Sigmoid colon (tissue), 7 donors: ENCODE results near the gene ZNF563. TPM values are rescaled to one million over a fixed set of nuclear protein-coding genes. Genes with fewer than 3 reads are reported as not detected.

Source experiments
- DNase-seq: peaks from one replicate; pipeline ENCODE4 v3.0.0-alpha.2; 2019
- H3K27ac ChIP-seq, 4 donors: fragments of 200-600 bp; sonication (generic); one replicate each; pipeline ENCODE4 v1.5.1; 2016 to 2019; ENCODE audit warnings: mild to moderate bottlenecking in 1 of 4
- H3K27me3 ChIP-seq, 3 donors: fragments of 200-600 bp; sonication (generic); one replicate each; pipeline ENCODE4 v1.5.1; 2019; ENCODE audit warnings: mild to moderate bottlenecking in 1 of 3
- H3K36me3 ChIP-seq, 4 donors: fragments of 200-600 bp; sonication (generic); one replicate each; pipeline ENCODE4 v1.5.1; 2016 to 2019
- H3K4me1 ChIP-seq, 4 donors: fragments of 200-600 bp; sonication (generic); one replicate each; pipeline ENCODE4 v1.5.1; 2017 to 2019
- H3K4me3 ChIP-seq, 4 donors: fragments of 200-600 bp; sonication (generic); one replicate each; pipeline ENCODE4 v1.5.1; 2017 to 2019; ENCODE audit warnings: mild to moderate bottlenecking in 2 of 4, moderate library complexity in 1 of 4
- H3K9me3 ChIP-seq, 4 donors: fragments of 200-600 bp in 3 of 4; sonication (generic) in 3 of 4; one replicate each; pipeline versions ENCODE4 v1.5.1 to v1.6.1; 2013 to 2019
- EP300 ChIP-seq, 4 donors: sonication (generic); formaldehyde crosslinking; IDR thresholded peaks; one replicate each; pipeline ENCODE4 v1.6.1; 2017; ENCODE audit warnings: antibody characterized with exemption in 4 of 4
- POLR2A ChIP-seq, 2 donors: fragments of 450-650 bp; IDR thresholded peaks; one replicate each; pipeline ENCODE4 v1.6.1; 2016; ENCODE audit warnings: antibody characterized with exemption in 2 of 2, mild to moderate bottlenecking in 2 of 2, moderate library complexity in 2 of 2
- POLR2AphosphoS5 ChIP-seq, 4 donors: sonication (generic); formaldehyde crosslinking; IDR thresholded peaks; one replicate each; pipeline ENCODE4 v1.6.1; 2017; ENCODE audit warnings: antibody characterized with exemption in 4 of 4
- WGBS, 2 donors: extraction: QIAGEN DNeasy Blood & Tissue Kit; methylation state at CpG; one replicate each; pipeline ENCODE4 v1.1.7; 2013; 5-methylcytosine and 5-hydroxymethylcytosine counted together
- intact Hi-C: fragments of 100-400 bp; cut with DNase I; formaldehyde crosslinking; loops from one replicate; pipeline ENCODE4 v1.15.1; 2023
- polyA plus RNA-seq, 3 donors: library from polyadenylated mRNA; stranded (reverse); fragments of 200-250 nt; gene quantifications; one replicate each; pipeline ENCODE4 v1.2.3, GENCODE V29; 2013
- total RNA-seq, 4 donors: library from RNA; depleted of rRNA; stranded (reverse); fragments of >200 nt; gene quantifications; one replicate each; pipeline ENCODE4 v1.1.0, GENCODE V29; 2016
- TF ChIP-seq, protein P1 (sequence below), 4 experiments: fragments of 450-650 bp in 3 of 4; fragments of 200-600 bp in 1 of 4; IDR thresholded peaks; one replicate each; pipeline ENCODE4 v1.5.1; 2016 to 2019; ENCODE audit warnings: antibody characterized with exemption in 4 of 4, mild to moderate bottlenecking in 3 of 4, moderate library complexity in 2 of 4
- donor health status: healthy with polysubstance abuse.
- donor health status: Bipolar disorder and iron deficiency.
- donor health status: healthy.

ZNF563 gene
- total and polyA plus RNA-seq, 7 donors = 1.8 to 6.6 (median 2.5) TPM

DNA sequence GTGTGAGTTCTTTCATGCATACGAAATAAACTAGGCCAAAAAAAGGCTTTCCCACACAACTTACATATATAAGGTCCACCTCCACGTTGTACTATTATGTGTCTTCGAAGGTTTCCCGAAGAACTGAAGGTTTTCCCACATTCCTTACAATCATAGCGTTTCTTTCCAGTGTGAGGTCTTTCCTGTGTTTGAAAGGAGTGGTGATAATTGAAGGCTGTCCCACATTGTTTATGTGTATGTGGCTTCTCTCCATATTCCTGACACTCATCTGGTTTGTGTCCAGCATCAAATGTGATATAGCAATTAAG, 17.4 kb upstream of the ZNF563 start:
- Histone ChIP-seq H3K27ac (no peak overlapping the region), H3K4me1 (no peaks in the 10 kb centered on the region), H3K27me3 (no peaks in the 10 kb centered on the region), H3K36me3 (peaks cover 18 to 33% (median 23%) of the 10 kb centered on the region in 4 donors), H3K4me3 (no peak overlapping the region), H3K9me3 (peaks cover 0 to 38% (median 29%) of the 10 kb centered on the region in 4 donors)
- intact Hi-C loops = no loop called here
- no peak for DNase-seq
- 96% methylated on average over 5 of the region's 5 CpGs for WGBS, 2 donors
- no peak for TF ChIP-seq POLR2AphosphoS5 (IDR thresholded peaks at IDR 0.05)
- TF ChIP-seq EP300 (IDR thresholded peaks at IDR 0.05) = no peak
- TF ChIP-seq, protein P1, sequence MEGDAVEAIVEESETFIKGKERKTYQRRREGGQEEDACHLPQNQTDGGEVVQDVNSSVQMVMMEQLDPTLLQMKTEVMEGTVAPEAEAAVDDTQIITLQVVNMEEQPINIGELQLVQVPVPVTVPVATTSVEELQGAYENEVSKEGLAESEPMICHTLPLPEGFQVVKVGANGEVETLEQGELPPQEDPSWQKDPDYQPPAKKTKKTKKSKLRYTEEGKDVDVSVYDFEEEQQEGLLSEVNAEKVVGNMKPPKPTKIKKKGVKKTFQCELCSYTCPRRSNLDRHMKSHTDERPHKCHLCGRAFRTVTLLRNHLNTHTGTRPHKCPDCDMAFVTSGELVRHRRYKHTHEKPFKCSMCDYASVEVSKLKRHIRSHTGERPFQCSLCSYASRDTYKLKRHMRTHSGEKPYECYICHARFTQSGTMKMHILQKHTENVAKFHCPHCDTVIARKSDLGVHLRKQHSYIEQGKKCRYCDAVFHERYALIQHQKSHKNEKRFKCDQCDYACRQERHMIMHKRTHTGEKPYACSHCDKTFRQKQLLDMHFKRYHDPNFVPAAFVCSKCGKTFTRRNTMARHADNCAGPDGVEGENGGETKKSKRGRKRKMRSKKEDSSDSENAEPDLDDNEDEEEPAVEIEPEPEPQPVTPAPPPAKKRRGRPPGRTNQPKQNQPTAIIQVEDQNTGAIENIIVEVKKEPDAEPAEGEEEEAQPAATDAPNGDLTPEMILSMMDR (IDR thresholded peaks at IDR 0.05) = no peak
- no peak for TF ChIP-seq POLR2A (IDR thresholded peaks at IDR 0.05)

DNA sequence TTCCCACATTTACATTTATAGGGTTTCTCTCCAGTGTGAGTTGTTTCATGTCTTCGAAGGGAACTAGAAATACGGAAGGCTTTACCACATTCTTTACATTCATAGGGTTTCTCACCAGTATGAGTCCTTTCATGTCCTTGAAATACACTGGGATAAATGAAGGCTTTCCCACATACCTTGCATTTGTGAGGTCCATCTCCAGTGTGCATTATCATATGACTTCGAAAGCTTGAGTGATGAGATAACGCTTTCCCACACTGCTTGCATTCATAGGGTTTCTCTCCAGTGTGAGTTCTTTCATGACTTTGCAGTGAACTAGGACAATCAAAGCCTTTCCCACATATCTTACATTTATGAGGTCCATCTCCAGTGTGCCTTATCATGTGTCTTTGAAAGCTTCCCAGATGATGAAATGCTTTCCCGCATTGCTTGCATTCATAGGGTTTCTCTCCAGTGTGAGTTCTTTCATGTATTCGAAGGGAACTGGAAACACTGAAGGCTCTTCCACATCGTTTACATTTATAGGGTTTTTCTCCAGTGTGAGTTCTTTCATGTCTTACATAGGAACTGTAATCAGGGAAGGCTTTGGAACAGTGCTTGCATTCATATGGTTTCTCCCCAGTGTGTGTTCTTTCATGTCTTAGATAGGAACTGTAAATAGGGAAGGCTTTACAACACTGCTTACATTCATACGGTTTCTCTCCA, 16.9 kb upstream of the ZNF563 start:
- Histone ChIP-seq H3K4me1 (no peaks in the 10 kb centered on the region), H3K27ac (no peak overlapping the region), H3K36me3 (peaks cover 18 to 33% (median 23%) of the 10 kb centered on the region in 4 donors), H3K4me3 (no peak overlapping the region), H3K9me3 (peaks cover 0 to 36% (median 29%) of the 10 kb centered on the region in 4 donors), H3K27me3 (no peaks in the 10 kb centered on the region)
- WGBS, 2 donors = 97 to 98% methylated on average over 8 of the region's 8 CpGs
- no peak for DNase-seq
- intact Hi-C loops = no loop called here
- TF ChIP-seq EP300 (IDR thresholded peaks at IDR 0.05) (no peak), POLR2AphosphoS5 (IDR thresholded peaks at IDR 0.05) (no peak), POLR2A (IDR thresholded peaks at IDR 0.05) (no peak)
- TF ChIP-seq, protein P1 (IDR thresholded peaks at IDR 0.05) = no peak

DNA sequence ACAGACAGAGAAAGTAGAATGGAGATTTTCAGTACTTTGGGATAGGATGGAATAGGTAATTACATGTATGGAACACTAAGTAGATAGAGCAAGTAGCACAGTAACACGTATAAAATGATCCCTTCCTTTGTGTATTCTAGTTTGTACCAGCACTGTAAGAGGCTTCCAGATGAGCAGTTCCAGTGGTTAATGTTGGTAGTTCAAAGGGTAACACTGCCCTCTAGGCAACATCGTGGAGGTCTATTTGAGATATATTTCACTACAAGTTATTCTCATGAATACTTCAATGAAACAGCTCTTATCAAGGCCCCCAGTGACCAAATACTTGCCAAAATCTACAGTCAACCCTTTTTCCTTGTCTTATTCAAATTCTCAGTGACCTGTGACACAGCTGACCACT, 13.5 kb upstream of the ZNF563 start:
- no peaks in the 10 kb centered on the region for H3K27me3 ChIP-seq
- TF ChIP-seq, protein P1 (IDR thresholded peaks at IDR 0.05) = no peak
- TF ChIP-seq POLR2AphosphoS5 (IDR thresholded peaks at IDR 0.05) = no peak
- TF ChIP-seq POLR2A (IDR thresholded peaks at IDR 0.05) = no peak
- no peak for TF ChIP-seq EP300 (IDR thresholded peaks at IDR 0.05)
- H3K4me1 ChIP-seq = no peaks in the 10 kb centered on the region
- no peak overlapping the region for H3K27ac ChIP-seq
- H3K36me3 ChIP-seq = peaks cover 18 to 28% (median 21%) of the 10 kb centered on the region in 4 donors
- intact Hi-C loops = no loop called here
- DNase-seq = no peak
- peaks cover 0 to 27% (median 24%) of the 10 kb centered on the region in 4 donors for H3K9me3 ChIP-seq
- H3K4me3 ChIP-seq = no peak overlapping the region
- WGBS, 2 donors = 51 to 76% methylated on average over 2 of the region's 2 CpGs

DNA sequence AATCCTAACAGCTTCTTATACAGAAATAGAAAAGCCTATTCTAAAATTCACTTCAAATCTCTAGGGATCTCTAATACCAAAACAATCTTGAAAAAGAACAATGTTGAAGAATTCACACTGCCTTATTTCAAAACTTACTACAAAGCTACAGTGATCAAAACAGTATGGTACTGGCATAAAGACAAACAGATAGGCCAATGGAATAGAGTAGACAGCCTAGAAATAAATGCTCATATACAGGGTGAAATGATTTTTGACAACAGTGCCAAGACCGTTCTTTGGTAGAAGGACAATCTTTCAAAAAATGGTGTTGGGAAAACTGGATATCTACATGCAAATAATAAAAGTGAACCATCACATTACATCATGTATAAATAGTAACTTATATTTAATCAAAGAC, 11.8 kb upstream of the ZNF563 start:
- intact Hi-C loops = no loop called here
- H3K4me1 ChIP-seq = no peaks in the 10 kb centered on the region
- TF ChIP-seq POLR2A (IDR thresholded peaks at IDR 0.05) (no peak), EP300 (IDR thresholded peaks at IDR 0.05) (no peak), POLR2AphosphoS5 (IDR thresholded peaks at IDR 0.05) (no peak)
- TF ChIP-seq, protein P1 (IDR thresholded peaks at IDR 0.05) = no peak
- peaks cover 0 to 18% (median 12%) of the 10 kb centered on the region in 4 donors for H3K9me3 ChIP-seq
- no peak for DNase-seq
- no peak overlapping the region for H3K4me3 ChIP-seq
- 94 to 98% methylated on average over 1 of the region's 1 CpG for WGBS, 2 donors
- H3K27ac ChIP-seq = no peak overlapping the region
- peaks cover 1 to 11% (median 6%) of the 10 kb centered on the region in 4 donors for H3K36me3 ChIP-seq
- no peaks in the 10 kb centered on the region for H3K27me3 ChIP-seq
